Activated B cell treated with CpG ODN at 0.5 μM for 24 hours (primary cell): ENCODE measurements around the gene CACNA1E. TPM values are rescaled to one million over a fixed set of nuclear protein-coding genes. Genes with fewer than 3 reads are reported as not detected.

Experiments
- ATAC-seq: fragments of 200-7000 bp; cut with Tn5 transposase; one replicate; pipeline ENCODE4 v1.10.0; 2021; ENCODE audit warnings: low read depth, mild to moderate bottlenecking, moderate library complexity
- CTCF ChIA-PET: fragments of 350-600 bp; sonication (Branson Sonifier 250); formaldehyde crosslinking; loops from one replicate; lab custom pipeline; 2021; ENCODE audit warnings: antibody characterized with exemption; lab: Charles Lee
- POLR2A ChIA-PET: fragments of 350-600 bp; sonication (Branson Sonifier 250); formaldehyde crosslinking; loops from one replicate; lab custom pipeline; 2021; ENCODE audit warnings: antibody characterized with exemption; lab: Charles Lee
- DNase-seq: peaks from one replicate; pipeline ENCODE4 v3.0.0; 2022
- H3K27ac Mint-ChIP-seq: one replicate; pipeline ENCODE4 v1.8.0; 2020; ENCODE audit warnings: mixed read lengths
- H3K27me3 Mint-ChIP-seq: one replicate; pipeline ENCODE4 v1.8.0; 2021; ENCODE audit warnings: mixed read lengths
- H3K36me3 Mint-ChIP-seq: one replicate; pipeline ENCODE4 v1.8.0; 2021; ENCODE audit warnings: low read depth, mixed read lengths
- H3K4me1 Mint-ChIP-seq: one replicate; pipeline ENCODE4 v1.8.0; 2021; ENCODE audit warnings: mixed read lengths
- H3K4me3 Mint-ChIP-seq: one replicate; pipeline ENCODE4 v1.8.0; 2020; ENCODE audit warnings: mild to moderate bottlenecking, mixed read lengths
- H3K9me3 Mint-ChIP-seq: one replicate; pipeline ENCODE4 v1.8.0; 2020; ENCODE audit warnings: mixed read lengths
- intact Hi-C: fragments of 100-400 bp; cut with micrococcal nuclease; formaldehyde crosslinking; loops from one replicate; pipeline ENCODE4 v1.15.1; 2024
- total RNA-seq: library from RNA; stranded (reverse); gene quantifications from 2 replicates; pipeline ENCODE4 v1.2.3, GENCODE V29; 2022
- TF ChIP-seq, protein P1 (sequence below): fragments of 200-600 bp; IDR thresholded peaks from one replicate; pipeline ENCODE4 v1.8.0; 2022; ENCODE audit warnings: antibody characterized with exemption, mild to moderate bottlenecking

The CACNA1E gene
- total RNA-seq, 1 donor from 2014 or later, result 0.91 TPM

DNA sequence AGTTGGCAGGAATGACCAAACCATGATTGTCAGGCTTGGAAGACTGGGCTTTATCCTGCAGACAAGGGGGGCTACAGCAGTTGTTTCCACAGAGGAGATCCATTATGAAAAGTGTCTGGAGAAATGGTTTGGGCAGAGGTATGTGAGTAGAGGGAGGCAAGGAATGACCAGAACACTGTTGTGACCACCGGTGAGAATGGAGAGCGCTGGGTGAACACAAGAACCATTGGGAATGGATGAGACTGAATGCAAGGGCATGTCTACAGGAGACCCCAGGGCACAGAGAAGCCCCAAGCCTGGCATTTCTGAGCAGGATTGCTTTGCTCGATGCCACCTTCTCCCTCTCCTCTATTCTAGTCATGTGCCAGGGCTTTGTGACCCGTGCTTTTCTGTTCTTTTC, 125.1 kb downstream of the CACNA1E start:
- ATAC-seq (no peak), DNase-seq (no peak)
- ChIA-PET CTCF (no interaction called here), POLR2A (no interaction called here)
- Mint-ChIP-seq H3K4me3 (no peak overlapping the region), H3K9me3 (no peaks in the 10 kb centered on the region), H3K27ac (no peak overlapping the region), H3K4me1 (no peaks in the 10 kb centered on the region), H3K36me3 (no peaks in the 10 kb centered on the region), H3K27me3 (peaks cover 3% of the 10 kb centered on the region)
- TF ChIP-seq, protein P1, sequence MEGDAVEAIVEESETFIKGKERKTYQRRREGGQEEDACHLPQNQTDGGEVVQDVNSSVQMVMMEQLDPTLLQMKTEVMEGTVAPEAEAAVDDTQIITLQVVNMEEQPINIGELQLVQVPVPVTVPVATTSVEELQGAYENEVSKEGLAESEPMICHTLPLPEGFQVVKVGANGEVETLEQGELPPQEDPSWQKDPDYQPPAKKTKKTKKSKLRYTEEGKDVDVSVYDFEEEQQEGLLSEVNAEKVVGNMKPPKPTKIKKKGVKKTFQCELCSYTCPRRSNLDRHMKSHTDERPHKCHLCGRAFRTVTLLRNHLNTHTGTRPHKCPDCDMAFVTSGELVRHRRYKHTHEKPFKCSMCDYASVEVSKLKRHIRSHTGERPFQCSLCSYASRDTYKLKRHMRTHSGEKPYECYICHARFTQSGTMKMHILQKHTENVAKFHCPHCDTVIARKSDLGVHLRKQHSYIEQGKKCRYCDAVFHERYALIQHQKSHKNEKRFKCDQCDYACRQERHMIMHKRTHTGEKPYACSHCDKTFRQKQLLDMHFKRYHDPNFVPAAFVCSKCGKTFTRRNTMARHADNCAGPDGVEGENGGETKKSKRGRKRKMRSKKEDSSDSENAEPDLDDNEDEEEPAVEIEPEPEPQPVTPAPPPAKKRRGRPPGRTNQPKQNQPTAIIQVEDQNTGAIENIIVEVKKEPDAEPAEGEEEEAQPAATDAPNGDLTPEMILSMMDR, result no peak
- intact Hi-C loops, result no loop called here

DNA sequence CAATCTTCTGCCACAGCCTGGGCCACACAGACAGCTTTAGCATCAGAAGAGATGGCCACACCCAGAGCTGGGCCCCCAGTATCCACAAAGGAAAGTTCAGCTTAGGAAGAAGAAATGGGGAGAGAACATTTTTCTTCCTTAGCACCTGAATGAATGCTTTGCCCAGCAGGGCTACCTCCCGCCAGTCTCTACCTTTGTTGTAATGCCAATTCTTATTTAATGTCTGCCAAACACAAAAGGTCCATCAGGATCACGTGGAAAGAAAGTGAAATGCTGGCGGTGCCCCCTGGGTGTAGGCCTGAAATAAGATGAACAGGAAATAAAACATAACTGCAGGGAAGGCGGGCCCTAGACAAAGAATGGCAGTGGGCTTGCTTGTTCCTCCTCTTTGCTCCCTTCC, 125.6 kb downstream of the CACNA1E start:
- DNase-seq (no peak), ATAC-seq (no peak)
- intact Hi-C loops, result no loop called here
- H3K27ac Mint-ChIP-seq, result no peak overlapping the region
- no peaks in the 10 kb centered on the region for H3K4me1 Mint-ChIP-seq
- TF ChIP-seq, protein P1, result no peak
- peaks cover 3% of the 10 kb centered on the region for H3K27me3 Mint-ChIP-seq
- ChIA-PET POLR2A (no interaction called here), CTCF (no interaction called here)
- no peaks in the 10 kb centered on the region for H3K36me3 Mint-ChIP-seq
- no peak overlapping the region for H3K4me3 Mint-ChIP-seq
- H3K9me3 Mint-ChIP-seq, result no peaks in the 10 kb centered on the region

DNA sequence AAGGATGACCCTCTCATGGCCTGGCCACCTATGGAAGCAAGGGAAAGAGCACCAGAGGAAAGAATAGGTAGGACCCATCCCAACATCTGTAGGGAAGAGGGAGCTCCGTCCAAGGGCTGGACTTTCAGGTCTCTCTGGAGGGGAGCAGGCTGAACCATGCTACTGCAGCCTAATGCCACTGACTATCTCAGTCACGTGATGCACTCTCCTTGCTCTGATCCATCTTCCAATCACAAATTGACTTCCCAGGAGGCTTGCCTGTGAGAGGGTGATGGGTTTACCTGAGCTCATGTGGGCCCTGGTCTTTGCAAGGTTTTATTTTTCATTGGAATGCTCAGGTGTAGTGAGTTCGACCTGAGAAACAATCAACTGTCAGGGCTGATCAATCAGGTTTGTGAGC, 128.8 kb downstream of the CACNA1E start:
- Mint-ChIP-seq H3K27me3 (no peaks in the 10 kb centered on the region), H3K4me3 (no peak overlapping the region), H3K4me1 (no peaks in the 10 kb centered on the region), H3K36me3 (no peaks in the 10 kb centered on the region), H3K27ac (no peak overlapping the region), H3K9me3 (peaks cover 4% of the 10 kb centered on the region)
- TF ChIP-seq, protein P1, result no peak
- no peak for DNase-seq
- POLR2A ChIA-PET, result no interaction called here
- no peak for ATAC-seq
- intact Hi-C loops, result no loop called here
- CTCF ChIA-PET, result no interaction called here

DNA sequence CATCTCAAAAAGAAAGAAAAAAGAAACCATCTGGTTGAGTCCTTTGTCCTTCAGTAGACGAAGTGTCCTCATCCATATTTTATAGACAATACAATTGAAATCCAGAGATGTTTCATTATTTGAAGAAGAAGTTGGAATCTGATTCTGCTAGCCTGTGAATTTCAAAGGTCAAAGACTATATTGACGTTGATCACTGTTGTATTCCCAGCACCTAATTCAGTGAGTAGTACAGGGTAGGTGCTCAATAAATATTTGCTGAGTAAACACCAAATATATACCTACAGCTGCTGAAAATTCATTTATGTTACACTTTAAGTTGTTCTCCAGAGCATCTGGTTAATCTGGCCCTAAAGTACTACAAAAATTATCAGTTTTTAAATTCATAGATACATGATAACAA, 135.2 kb downstream of the CACNA1E start:
- TF ChIP-seq, protein P1, result no peak
- H3K4me1 Mint-ChIP-seq, result no peaks in the 10 kb centered on the region
- H3K9me3 Mint-ChIP-seq, result peaks cover 4% of the 10 kb centered on the region
- intact Hi-C loops, result no loop called here
- peaks cover 4% of the 10 kb centered on the region for H3K27me3 Mint-ChIP-seq
- DNase-seq (no peak), ATAC-seq (no peak)
- ChIA-PET CTCF (no interaction called here), POLR2A (no interaction called here)
- no peak overlapping the region for H3K27ac Mint-ChIP-seq
- no peaks in the 10 kb centered on the region for H3K36me3 Mint-ChIP-seq
- no peak overlapping the region for H3K4me3 Mint-ChIP-seq

DNA sequence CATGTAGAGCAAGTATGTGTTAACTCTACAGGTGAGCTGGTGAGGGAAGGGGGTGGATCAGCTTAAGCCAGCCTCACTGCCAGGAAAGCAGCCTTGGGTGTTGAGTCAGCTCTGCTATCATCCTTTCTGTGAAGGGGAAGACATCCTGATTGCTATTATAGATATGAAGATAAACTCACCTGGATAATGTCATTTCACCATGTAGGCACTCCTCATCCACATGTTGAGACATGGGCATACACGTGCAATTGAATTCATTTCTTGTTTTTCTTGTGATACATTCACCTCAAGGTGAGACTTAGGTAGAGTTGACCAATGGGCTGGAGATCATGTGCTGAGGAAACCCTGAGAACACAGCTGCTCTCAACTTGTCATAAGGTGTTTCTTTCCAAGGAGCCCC, 136.9 kb downstream of the CACNA1E start:
- H3K4me1 Mint-ChIP-seq, result no peaks in the 10 kb centered on the region
- TF ChIP-seq, protein P1, result no peak
- no peaks in the 10 kb centered on the region for H3K36me3 Mint-ChIP-seq

More for the DNA sequence above, 136.9 kb downstream of the CACNA1E start:
- H3K4me3 Mint-ChIP-seq, result no peak overlapping the region
- ATAC-seq (no peak), DNase-seq (no peak)
- H3K27ac Mint-ChIP-seq, result no peak overlapping the region
- CTCF ChIA-PET, result no interaction called here
- POLR2A ChIA-PET, result no interaction called here
- H3K27me3 Mint-ChIP-seq, result peaks cover 4% of the 10 kb centered on the region
- intact Hi-C loops, result no loop called here
- H3K9me3 Mint-ChIP-seq, result no peaks in the 10 kb centered on the region
